Neural cell (in vitro differentiated cells): ENCODE results near the gene MYADML2. TPM values are rescaled to one million over a fixed set of nuclear protein-coding genes. Genes with fewer than 3 reads are reported as not detected.

Source experiments
- H2AFZ ChIP-seq: fragments of 200-600, 300-800 bp; sonication (generic), shearing (Covaris generic); 2 replicates; pipeline ENCODE4 v1.6.0; 2014; ENCODE audit warnings: low read depth, mild to moderate bottlenecking, antibody characterized with exemption, low read length, moderate library complexity
- H3F3A ChIP-seq: fragments of 200-600 bp; shearing (Covaris generic); 2 replicates; pipeline ENCODE4 v1.6.1; 2016; ENCODE audit warnings: mild to moderate bottlenecking, moderate library complexity, mixed read lengths, antibody characterized with exemption, low read length; ENCODE audit not compliant: insufficient read depth, poor library complexity, severe bottlenecking
- H3K27ac ChIP-seq: fragments of 200-600, 300-800 bp; sonication (generic), shearing (Covaris generic); 2 replicates; pipeline ENCODE4 v1.5.1; 2014; ENCODE audit warnings: mild to moderate bottlenecking, low read length, moderate library complexity
- H3K27me3 ChIP-seq: fragments of 300-800, 200-600 bp; sonication (generic), shearing (Covaris generic); 2 replicates; pipeline ENCODE4 v1.6.0; 2014; ENCODE audit warnings: mild to moderate bottlenecking, low read depth, low read length, moderate library complexity; ENCODE audit not compliant: insufficient read depth
- H3K36me3 ChIP-seq: fragments of 300-800, 200-600 bp; sonication (generic), shearing (Covaris generic); 2 replicates; pipeline ENCODE4 v1.5.1; 2014; ENCODE audit warnings: mild to moderate bottlenecking, antibody characterized with exemption, low read length, moderate library complexity; ENCODE audit not compliant: insufficient read depth
- H3K4me2 ChIP-seq: fragments of 300-800, 200-600 bp; sonication (generic), shearing (Covaris generic); 2 replicates; pipeline ENCODE4 v1.6.0; 2014; ENCODE audit warnings: mild to moderate bottlenecking, low read length
- H3K4me3 ChIP-seq: fragments of 300-800, 200-600 bp; sonication (generic), shearing (Covaris generic); 2 replicates; pipeline ENCODE4 v1.5.1; 2014; ENCODE audit warnings: mild to moderate bottlenecking, low read length, moderate library complexity
- H3K79me2 ChIP-seq: fragments of 200-600 bp; shearing (Covaris generic); replicated peaks from 2 replicates; pipeline ENCODE4 v1.6.0; 2014; ENCODE audit warnings: mild to moderate bottlenecking, low read length, moderate library complexity; ENCODE audit not compliant: insufficient read depth
- H3K9ac ChIP-seq: fragments of 300-800, 200-600 bp; sonication (generic), shearing (Covaris generic); 2 replicates; pipeline ENCODE4 v1.6.1; 2016; ENCODE audit warnings: mild to moderate bottlenecking, low read length, mixed read lengths
- H3K9me2 ChIP-seq: fragments of 200-600 bp; shearing (Covaris generic); 2 replicates; pipeline ENCODE4 v1.6.1; 2016; ENCODE audit warnings: mild to moderate bottlenecking, low read length, mixed read lengths; ENCODE audit not compliant: insufficient read depth
- H3K9me3 ChIP-seq: fragments of 200-600, 300-800 bp; sonication (generic), shearing (Covaris generic); 2 replicates; pipeline ENCODE4 v1.6.1; 2016; ENCODE audit warnings: mild to moderate bottlenecking, mixed run types, low read length, moderate library complexity, mixed read lengths
- H4K20me1 ChIP-seq: fragments of 200-600 bp; shearing (Covaris generic); 2 replicates; pipeline ENCODE4 v1.6.1; 2016; ENCODE audit warnings: mild to moderate bottlenecking, mixed run types; ENCODE audit not compliant: insufficient read depth
- CTCF ChIP-seq: fragments of 450-650 bp; IDR thresholded peaks from 2 replicates; pipeline ENCODE4 v1.5.1; 2014; ENCODE audit warnings: antibody characterized with exemption, mild to moderate bottlenecking, moderate library complexity; ENCODE audit not compliant: poor library complexity, severe bottlenecking
- EP300 ChIP-seq: fragments of 450-650 bp; conservative IDR thresholded peaks from 2 replicates; pipeline ENCODE4 v1.6.1; 2014; ENCODE audit warnings: antibody characterized with exemption, mild to moderate bottlenecking, moderate library complexity; ENCODE audit not compliant: poor library complexity, severe bottlenecking
- EZH2 ChIP-seq: fragments of 200-600, 300-800 bp; shearing (Covaris generic), sonication (generic); IDR thresholded peaks from 2 replicates; pipeline ENCODE4 v1.6.1; 2014; ENCODE audit warnings: antibody characterized with exemption, low read length, borderline replicate concordance, mild to moderate bottlenecking; ENCODE audit not compliant: insufficient read depth, poor library complexity, severe bottlenecking
- MXI1 ChIP-seq: fragments of 450-650 bp; conservative IDR thresholded peaks from 2 replicates; pipeline ENCODE4 v1.6.1; 2014; ENCODE audit warnings: antibody characterized with exemption, mild to moderate bottlenecking; ENCODE audit not compliant: poor library complexity, severe bottlenecking
- POLR2AphosphoS5 ChIP-seq: IDR thresholded peaks from 2 replicates; pipeline ENCODE4 v1.6.1; 2012
- RAD21 ChIP-seq: fragments of 450-650 bp; conservative IDR thresholded peaks from 2 replicates; pipeline ENCODE4 v1.6.1; 2014; ENCODE audit warnings: antibody characterized with exemption, mild to moderate bottlenecking, moderate library complexity
- REST ChIP-seq: IDR thresholded peaks from 2 replicates; pipeline ENCODE4 v1.6.1; 2012; ENCODE audit warnings: borderline replicate concordance
- SMC3 ChIP-seq: fragments of 450-650 bp; conservative IDR thresholded peaks from 2 replicates; pipeline ENCODE4 v1.6.1; 2014; ENCODE audit warnings: antibody characterized with exemption, mild to moderate bottlenecking, moderate library complexity; ENCODE audit not compliant: poor library complexity
- TAF1 ChIP-seq: IDR thresholded peaks from 2 replicates; pipeline ENCODE4 v1.6.1; 2012; ENCODE audit warnings: low read depth
- polyA plus RNA-seq: library from polyadenylated mRNA; depleted of rRNA; stranded (reverse); fragments of >200 nt; gene quantifications from 2 replicates; pipeline ENCODE4 v1.2.3, GENCODE V29; 2014

MYADML2 gene
- polyA plus RNA-seq, 1 donor from 2014 or later, result 1.1 TPM

DNA sequence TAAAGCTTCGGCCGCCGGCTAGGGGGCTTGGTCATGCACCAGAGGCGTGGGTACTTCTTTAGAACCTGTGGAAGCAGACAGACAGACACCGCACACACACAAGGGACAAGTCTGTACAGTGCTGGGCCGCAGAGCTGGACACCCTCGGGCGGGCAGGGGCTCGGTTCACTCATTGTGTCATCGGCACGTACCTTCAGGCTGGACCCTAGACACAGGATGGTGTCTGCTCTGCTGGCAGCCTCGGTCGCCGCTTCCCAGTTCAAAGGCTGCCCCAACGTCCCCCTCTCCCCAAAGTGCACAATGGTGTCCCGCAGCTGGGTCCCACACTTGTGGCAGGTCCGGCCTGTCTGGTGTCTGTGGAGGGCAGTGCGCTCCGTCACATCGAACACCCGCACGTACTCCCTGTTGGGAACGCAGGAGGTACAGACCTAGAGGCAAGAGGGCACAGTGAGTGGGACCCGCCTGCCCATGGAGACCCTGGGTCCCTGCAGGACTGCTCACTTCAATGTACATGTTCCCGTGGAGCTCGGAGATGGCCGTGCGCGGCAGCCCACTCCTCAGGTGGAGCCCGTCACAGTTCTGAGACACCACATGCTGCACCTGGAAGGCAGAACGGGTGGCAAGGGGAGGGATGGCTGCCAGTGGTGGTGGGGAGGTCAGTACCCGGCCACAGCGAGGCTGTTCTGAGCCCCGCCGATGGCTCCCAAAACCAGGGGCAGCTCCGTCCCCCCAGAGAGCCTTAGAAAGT is 32.8 kb downstream of the MYADML2 start:
- Histone ChIP-seq H3K4me2 (no peak overlapping the region), H3K9ac (no peak overlapping the region), H3K36me3 (no peaks in the 10 kb centered on the region), H3K27ac (no peak overlapping the region), H3K27me3 (no peaks in the 10 kb centered on the region), H3K79me2 (peaks cover 13% of the 10 kb centered on the region), H3K4me3 (no peak overlapping the region), H3F3A (no peaks in the 10 kb centered on the region), H3K9me2 (no peaks in the 10 kb centered on the region), H2AFZ (no peak overlapping the region), H4K20me1 (no peaks in the 10 kb centered on the region), H3K9me3 (no peaks in the 10 kb centered on the region)
- TF ChIP-seq EP300 (no peak), TAF1 (no peak), REST (no peak), CTCF (no peak)

DNA sequence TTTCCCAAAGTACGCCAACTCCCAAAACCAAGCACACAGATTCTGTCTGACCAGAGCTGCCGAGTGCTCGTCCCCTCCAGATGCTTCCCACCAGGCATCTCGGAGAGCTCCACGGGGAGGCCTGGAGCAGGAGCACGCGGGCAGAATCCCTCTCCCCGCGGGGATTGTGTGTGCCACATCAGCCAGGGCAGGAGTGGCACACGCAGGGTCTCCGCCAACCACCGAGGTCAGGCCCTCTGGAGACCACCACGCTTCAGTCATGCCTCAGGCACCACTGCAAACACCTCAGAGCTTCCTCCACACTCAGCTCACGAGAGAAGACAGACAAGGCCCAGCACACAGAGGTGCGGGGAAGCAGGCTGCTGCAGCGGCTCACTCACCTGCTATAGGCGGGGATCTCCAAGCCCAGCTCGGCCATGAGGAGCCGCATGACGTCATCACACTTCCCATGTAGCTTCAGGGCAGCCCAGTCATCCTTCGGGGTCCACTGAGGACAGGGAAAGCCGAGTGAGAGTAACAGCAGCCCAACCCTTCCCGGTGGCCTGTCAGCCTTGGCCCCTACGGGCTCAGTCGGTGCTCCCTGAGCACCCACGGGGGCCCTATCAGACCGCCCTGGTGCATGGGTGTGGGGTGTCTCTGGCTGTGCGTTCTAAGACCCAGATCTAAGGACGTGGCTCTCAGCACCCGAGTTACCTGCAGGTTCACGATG is 33.5 kb downstream of the MYADML2 start:
- no peaks in the 10 kb centered on the region for H4K20me1 ChIP-seq

More for the DNA sequence above, 33.5 kb downstream of the MYADML2 start:
- no peaks in the 10 kb centered on the region for H3K9me3 ChIP-seq
- no peaks in the 10 kb centered on the region for H3K36me3 ChIP-seq
- H3K9ac ChIP-seq, result no peak overlapping the region
- TF ChIP-seq POLR2AphosphoS5 (no peak), SMC3 (no peak), REST (no peak), EP300 (no peak), CTCF (no peak), TAF1 (no peak), MXI1 (no peak), RAD21 (no peak), EZH2 (no peak)
- no peak overlapping the region for H3K27ac ChIP-seq
- no peak overlapping the region for H3K4me3 ChIP-seq
- H3K4me2 ChIP-seq, result no peak overlapping the region
- H3K79me2 ChIP-seq, result peaks cover 13% of the 10 kb centered on the region
- no peaks in the 10 kb centered on the region for H3K9me2 ChIP-seq
- no peaks in the 10 kb centered on the region for H3K27me3 ChIP-seq
- no peak overlapping the region for H2AFZ ChIP-seq
- H3F3A ChIP-seq, result no peaks in the 10 kb centered on the region
